CD4-positive, alpha-beta T cell treated with Interleukin-15 for 1 hour (primary cell): ENCODE measurements around the gene NHLRC1.

Experiments
- DNase-seq: peaks from one replicate; pipeline ENCODE4 v3.0.0-alpha.2; 2020

Gene NHLRC1

DNA sequence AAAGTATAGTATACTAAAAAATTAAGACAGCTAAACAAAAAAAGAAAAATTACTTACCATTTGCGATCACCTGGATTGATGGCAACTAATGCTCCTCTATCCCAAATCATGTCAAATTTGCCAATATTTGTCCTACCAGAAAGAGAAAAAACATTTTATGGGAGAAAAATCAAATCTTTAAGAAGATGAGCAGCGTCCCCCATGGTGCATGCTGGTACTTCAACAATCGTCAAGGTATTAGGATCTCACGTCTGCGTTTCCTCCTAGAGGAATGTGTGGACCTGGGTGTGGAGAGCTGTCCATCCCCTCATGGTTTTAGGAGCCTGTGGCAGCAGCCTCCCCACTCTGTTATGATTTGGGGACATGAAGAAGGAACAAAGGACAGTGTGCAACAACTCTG is 16.4 kb upstream of the NHLRC1 start:
- no peak for DNase-seq

- DNase-seq, result no peak
Observed at GRCh38 chr6:18136260-18136659, 13.8 kb upstream of the NHLRC1 start.

- DNase-seq, result no peak
Observed at GRCh38 chr6:18135171-18135570, 12.7 kb upstream of the NHLRC1 start.

- DNase-seq, result no peak
Observed at GRCh38 chr6:18132346-18132745, 9.9 kb upstream of the NHLRC1 start.

DNA sequence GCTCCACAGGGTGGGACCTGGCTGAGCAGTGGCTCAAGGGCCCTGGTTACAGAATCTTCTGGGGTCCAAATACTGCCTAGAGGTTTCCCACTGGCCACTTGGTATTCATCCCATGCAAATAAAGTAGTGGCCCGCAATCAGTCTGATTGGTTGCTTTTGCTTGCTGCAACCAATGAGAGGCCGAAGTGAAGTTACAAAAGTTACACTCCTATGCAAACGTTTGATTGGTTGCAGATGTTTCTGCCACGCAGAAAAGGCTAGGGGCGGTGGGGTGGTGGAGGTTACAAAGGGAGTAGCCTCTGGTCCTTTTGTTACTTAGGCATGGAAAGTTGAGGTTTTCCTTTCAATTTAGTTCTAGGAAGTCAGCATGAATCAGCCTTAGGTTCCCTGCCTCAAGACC is 3.6 kb upstream of the NHLRC1 start:
- DNase-seq, result no peak

GRCh38 chr6:18121580-18122127 is 823 bp downstream of the NHLRC1 start:
- DNase-seq, result no peak

DNA sequence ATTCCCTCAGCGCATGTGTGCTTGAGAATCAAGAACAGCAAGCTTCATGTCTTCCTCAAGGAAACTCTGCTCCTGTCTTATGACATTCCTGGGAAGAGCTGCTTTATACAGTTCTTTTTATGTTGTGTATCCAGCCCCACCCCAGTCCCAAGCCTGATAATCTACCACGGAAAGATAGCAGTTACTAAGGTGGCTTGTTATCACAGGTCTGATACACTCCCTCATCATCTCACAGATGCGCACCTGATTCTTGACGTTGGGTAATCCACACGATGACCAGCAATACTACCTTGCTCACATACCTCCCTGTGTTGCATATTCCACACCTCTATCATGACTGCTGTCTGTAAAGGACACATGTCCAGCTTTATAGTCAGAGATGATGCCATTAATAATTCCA is 3.2 kb downstream of the NHLRC1 start:
- DNase-seq, result no peak

- no peak for DNase-seq
Observed at GRCh38 chr6:18118330-18118729, 4.1 kb downstream of the NHLRC1 start.

GRCh38 chr6:18117136-18117535 is 5.3 kb downstream of the NHLRC1 start:
- no peak for DNase-seq

GRCh38 chr6:18115356-18115755 is 7.1 kb downstream of the NHLRC1 start:
- no peak for DNase-seq

DNA sequence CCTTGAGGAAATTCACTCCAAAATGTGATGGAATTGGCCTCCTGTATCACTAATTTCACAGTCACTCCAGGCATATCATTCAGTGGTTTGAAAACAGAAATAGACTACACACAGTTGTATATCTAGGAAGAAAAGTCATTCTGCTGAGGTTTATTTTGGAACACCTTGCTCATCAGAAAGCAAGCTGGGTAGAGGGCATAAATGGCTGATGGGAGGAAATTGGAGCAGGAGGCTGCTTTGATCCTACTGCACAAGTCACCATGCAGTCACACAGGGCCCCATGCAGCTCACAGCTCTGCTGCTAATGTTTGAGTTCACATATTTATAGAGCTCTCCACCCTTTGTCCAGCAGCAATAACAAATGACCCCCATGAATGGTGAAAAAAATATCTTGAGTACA is 12.3 kb downstream of the NHLRC1 start:
- DNase-seq, result no peak

GRCh38 chr6:18107061-18107460 is 15.4 kb downstream of the NHLRC1 start:
- no peak for DNase-seq

DNA sequence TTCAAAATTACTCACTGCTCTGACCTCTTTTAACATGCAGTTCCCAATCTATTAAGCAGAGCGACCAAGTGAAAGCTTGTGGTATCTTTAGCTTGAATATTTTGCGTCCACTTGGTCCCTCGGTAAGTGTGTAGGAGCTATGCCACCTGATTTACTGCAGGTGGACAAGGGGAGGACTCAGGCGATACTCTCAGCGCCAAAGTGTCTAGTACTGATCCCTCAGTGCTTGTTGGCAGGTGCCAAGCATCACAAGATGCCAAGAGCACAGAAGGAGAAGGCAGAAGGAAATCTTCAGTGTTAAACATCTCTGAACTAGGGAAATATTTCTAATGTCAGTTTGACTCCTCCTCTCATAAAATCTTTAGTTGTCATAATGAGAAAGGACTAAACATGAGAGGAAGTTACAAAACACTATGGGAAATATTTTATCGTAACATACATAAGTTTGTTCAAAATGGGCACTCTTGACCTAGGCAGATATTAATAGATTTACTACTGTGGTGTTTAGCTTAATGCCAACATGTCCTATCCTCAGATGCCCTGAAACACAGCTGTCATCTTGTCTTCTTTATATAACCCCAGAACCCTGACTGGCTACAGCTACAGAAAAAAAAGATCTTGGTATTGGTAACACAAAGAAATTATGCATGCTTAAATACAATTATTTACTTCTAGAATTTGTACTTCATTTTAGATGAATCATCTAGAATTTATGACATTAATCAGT is 19.5 kb downstream of the NHLRC1 start:
- no peak for DNase-seq

- DNase-seq, result no peak
Observed at GRCh38 chr6:18101873-18102272, 20.6 kb downstream of the NHLRC1 start.

- DNase-seq, result no peak
Observed at GRCh38 chr6:18101271-18101670, 21.2 kb downstream of the NHLRC1 start.

- DNase-seq, result no peak
Observed at GRCh38 chr6:18100296-18100695, 22.2 kb downstream of the NHLRC1 start.

GRCh38 chr6:18099511-18099910 is 23.0 kb downstream of the NHLRC1 start:
- DNase-seq, result no peak

GRCh38 chr6:18096423-18096822 is 26.1 kb downstream of the NHLRC1 start:
- DNase-seq, result no peak

- no peak for DNase-seq
Observed at GRCh38 chr6:18091382-18091781, 31.1 kb downstream of the NHLRC1 start.

DNA sequence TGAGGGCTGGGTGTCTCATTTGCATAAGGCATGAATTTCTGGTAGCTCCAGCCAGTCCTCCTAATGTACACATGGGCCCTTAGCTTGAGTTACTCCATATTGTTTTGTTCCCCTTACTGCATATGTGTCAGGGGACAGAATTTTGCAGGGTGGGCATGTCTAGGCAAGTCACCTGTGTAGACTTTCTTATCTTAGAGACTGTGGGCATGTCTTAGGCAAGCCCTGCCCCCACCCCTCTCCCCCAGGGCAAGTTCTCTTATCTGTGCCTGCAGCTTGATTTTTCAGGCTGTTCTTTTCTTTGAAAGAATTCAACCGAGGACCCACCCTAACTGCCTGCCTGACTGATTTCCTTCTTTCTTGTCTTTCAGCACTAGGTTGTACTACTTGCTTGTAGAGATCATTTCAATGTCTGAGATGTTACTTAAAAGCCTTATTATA is 32.1 kb downstream of the NHLRC1 start:
- DNase-seq, result no peak

- DNase-seq, result no peak
Observed at GRCh38 chr6:18088419-18089296, 33.8 kb downstream of the NHLRC1 start.

- no peak for DNase-seq
Observed at GRCh38 chr6:18087396-18088165, 34.9 kb downstream of the NHLRC1 start.

GRCh38 chr6:18081025-18081668 is 41.3 kb downstream of the NHLRC1 start:
- no peak for DNase-seq
